Lower leg skin (tissue), 4 donors: ENCODE data around the gene TMEM123. TPM values are rescaled to one million over a fixed set of nuclear protein-coding genes. Genes with fewer than 3 reads are reported as not detected.
"Not testable (repeated sequence)": the region's sequence is repeated elsewhere in the genome, so short reads cannot be mapped to it uniquely, and the experiment has no call there.

Experiments
- DNase-seq, 2 donors: peaks; one replicate each; pipeline ENCODE4 v3.0.0-alpha.2; 2019; ENCODE audit warnings: low spot score in 2 of 2
- H3K4me3 ChIP-seq: fragments of 200-600 bp; sonication (generic); 2 replicates; pipeline ENCODE4 v1.5.1; 2017; ENCODE audit warnings: mild to moderate bottlenecking, low read depth; ENCODE audit not compliant: poor library complexity, severe bottlenecking
- POLR2A ChIP-seq, 2 donors: fragments of 450-650 bp; IDR thresholded peaks; one replicate each; pipeline ENCODE4 v1.6.1; 2016 to 2017; ENCODE audit warnings: antibody characterized with exemption in 2 of 2, mild to moderate bottlenecking in 1 of 2, moderate library complexity in 1 of 2
- WGBS, 2 donors: methylation state at CpG; one replicate each; pipeline ENCODE4 v1.1.5; 2018; 5-methylcytosine and 5-hydroxymethylcytosine counted together
- intact Hi-C: fragments of 100-400 bp; cut with DNase I; formaldehyde crosslinking; loops from one replicate; pipeline ENCODE4 v1.15.0; 2023; ENCODE audit warnings: low total_unique reads
- total RNA-seq, 4 donors: library from RNA; depleted of rRNA; stranded (reverse); fragments of >200 nt; gene quantifications; one replicate each; pipeline ENCODE4 v1.1.0, GENCODE V29; 2016
- TF ChIP-seq, protein P1 (sequence below), 3 donors: fragments of 450-650 bp; IDR thresholded peaks; one replicate each; pipeline ENCODE4 v1.5.1; 2016; ENCODE audit warnings: antibody characterized with exemption in 3 of 3, mild to moderate bottlenecking in 3 of 3, moderate library complexity in 2 of 3

Gene TMEM123
- total RNA-seq, 4 donors from 2014 or later = 158 to 250 (median 206) TPM

DNA sequence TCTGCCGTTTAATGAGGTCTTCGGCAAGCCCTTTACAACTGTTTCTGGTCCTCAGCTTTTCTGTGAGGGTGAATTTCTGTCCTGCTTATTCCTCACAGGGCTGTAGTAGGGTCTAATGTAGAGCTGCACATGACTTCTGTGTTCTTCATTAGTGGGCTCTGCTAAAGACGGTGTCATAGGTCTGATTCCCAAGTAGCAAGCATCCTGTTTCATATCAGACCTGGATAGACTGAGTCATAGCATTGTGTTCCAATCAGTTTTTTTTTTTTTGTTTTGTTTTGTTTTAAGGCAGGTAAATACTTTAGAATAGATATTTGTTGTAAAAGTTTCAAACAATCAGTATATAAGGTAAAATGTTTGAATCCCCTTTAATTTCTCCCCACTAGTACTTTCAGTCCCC lies 70.2 kb downstream of the TMEM123 start:
- H3K4me3 ChIP-seq = no peak overlapping the region
- TF ChIP-seq POLR2A (IDR thresholded peaks at IDR 0.05) = no peak
- TF ChIP-seq, protein P1, sequence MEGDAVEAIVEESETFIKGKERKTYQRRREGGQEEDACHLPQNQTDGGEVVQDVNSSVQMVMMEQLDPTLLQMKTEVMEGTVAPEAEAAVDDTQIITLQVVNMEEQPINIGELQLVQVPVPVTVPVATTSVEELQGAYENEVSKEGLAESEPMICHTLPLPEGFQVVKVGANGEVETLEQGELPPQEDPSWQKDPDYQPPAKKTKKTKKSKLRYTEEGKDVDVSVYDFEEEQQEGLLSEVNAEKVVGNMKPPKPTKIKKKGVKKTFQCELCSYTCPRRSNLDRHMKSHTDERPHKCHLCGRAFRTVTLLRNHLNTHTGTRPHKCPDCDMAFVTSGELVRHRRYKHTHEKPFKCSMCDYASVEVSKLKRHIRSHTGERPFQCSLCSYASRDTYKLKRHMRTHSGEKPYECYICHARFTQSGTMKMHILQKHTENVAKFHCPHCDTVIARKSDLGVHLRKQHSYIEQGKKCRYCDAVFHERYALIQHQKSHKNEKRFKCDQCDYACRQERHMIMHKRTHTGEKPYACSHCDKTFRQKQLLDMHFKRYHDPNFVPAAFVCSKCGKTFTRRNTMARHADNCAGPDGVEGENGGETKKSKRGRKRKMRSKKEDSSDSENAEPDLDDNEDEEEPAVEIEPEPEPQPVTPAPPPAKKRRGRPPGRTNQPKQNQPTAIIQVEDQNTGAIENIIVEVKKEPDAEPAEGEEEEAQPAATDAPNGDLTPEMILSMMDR (IDR thresholded peaks at IDR 0.05) = no peak
- intact Hi-C loops = no loop called here
- 92% methylated on average over 3 of the region's 3 CpGs for WGBS, 2 donors
- no peak for DNase-seq

DNA sequence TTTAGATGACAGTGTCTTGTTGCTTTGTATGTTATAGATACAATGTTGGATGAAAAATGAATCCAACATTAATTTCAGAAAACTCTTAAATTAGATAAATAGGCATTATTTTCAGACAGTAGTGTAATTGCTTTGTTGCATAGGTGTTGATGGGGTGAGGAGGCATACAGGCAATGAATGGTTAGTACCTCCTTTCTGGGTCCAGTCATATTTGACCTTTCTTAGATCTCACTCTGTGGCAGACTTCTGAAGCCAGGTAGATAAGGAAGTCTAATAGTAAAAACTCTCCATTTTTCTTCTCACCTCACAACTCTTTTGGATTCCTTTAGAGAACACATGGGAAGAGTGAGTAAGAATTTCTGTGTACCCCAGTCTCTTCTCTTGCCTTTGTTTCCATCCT lies 73.7 kb downstream of the TMEM123 start:
- intact Hi-C loops = no loop called here
- no peak for DNase-seq
- H3K4me3 ChIP-seq = no peak overlapping the region
- no peak for TF ChIP-seq POLR2A (IDR thresholded peaks at IDR 0.05)
- TF ChIP-seq, protein P1 (IDR thresholded peaks at IDR 0.05) = no peak

DNA sequence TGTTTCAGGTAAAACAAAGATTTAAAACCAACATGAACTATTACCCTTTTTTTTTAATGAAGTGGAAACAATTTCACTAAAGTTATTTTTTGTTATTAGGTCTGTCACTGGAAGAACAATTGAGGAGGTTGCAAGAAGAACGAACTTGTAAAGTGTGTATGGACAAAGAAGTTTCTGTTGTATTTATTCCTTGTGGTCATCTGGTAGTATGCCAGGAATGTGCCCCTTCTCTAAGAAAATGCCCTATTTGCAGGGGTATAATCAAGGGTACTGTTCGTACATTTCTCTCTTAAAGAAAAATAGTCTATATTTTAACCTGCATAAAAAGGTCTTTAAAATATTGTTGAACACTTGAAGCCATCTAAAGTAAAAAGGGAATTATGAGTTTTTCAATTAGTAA lies 74.7 kb downstream of the TMEM123 start:
- 74 to 81% methylated on average over 2 of the region's 2 CpGs for WGBS, 2 donors
- no peak overlapping the region for H3K4me3 ChIP-seq
- TF ChIP-seq POLR2A (IDR thresholded peaks at IDR 0.05) = no peak
- TF ChIP-seq, protein P1 (IDR thresholded peaks at IDR 0.05) = no peak
- DNase-seq = no peak
- intact Hi-C loops = no loop called here

DNA sequence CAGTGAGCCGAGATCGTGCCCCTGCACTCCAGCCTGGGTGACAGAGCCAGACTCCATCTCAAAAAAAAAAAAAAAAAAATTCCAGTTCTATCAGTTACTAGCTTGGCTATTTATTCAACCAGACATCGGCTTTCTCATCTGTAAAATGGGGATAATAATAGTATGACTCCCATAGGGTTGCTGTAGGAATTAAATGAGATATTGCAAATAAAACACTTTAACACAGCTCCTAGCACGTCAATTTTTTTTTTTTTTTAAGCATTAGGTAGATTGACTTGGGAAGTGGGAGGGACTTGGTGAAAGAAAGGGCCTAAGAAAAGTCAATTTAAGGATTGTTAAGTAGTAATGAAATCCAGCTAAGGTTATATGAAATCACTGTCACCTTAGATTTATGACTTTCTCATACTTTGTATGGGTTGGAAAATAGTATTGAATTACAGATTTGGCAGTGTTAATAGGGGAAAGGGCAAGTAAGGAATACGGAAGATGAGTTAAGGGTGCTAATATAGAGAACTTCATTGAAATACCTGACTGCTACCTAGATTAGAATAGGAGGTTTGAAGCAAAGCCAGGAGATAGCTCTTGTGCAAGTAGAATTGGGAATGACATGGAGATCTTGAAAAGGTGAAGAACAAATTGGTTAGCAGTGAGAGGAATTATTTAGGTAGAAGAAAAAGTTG lies 76.7 kb downstream of the TMEM123 start:
- WGBS, 2 donors = 86 to 92% methylated on average over 5 of the region's 5 CpGs
- no peak for TF ChIP-seq POLR2A (IDR thresholded peaks at IDR 0.05)
- TF ChIP-seq, protein P1 (IDR thresholded peaks at IDR 0.05) = no peak
- no peak overlapping the region for H3K4me3 ChIP-seq
- intact Hi-C loops = no loop called here
- no peak for DNase-seq

DNA sequence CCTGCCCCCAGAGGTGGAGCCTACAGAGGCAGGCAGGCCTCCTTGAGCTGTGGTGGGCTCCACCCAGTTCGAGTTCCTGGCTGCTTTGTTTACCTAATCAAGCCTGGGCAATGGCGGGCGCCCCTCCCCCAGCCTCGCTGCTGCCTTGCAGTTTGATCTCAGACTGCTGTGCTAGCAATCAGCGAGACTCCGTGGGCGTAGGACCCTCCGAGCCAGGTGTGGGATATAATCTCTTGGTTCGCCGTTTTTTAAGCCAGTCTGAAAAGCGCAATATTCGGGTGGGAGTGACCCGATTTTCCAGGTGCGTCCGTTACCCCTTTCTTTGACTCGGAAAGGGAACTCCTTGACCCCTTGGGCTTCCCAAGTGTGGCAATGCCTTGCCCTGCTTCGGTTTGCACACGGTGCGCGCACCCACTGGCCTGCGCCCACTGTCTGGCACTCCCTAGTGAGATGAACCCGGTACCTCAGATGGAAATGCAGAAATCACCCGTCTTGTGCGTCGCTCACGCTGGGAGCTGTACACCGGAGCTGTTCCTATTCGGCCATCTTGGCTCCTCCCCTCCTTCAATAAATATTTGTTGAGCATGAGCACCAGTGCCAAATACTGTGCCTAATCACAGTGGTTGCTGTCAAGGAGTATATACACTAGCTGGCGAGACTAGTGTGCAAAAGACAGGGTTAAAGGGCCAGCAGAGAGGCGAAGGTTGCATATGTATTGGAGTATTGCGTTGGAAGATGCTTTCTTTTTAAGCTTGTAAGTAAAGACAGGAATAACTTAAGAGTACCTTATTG lies 77.7 kb downstream of the TMEM123 start:
- 92% methylated on average over 27 to 31 of the region's 31 CpGs for WGBS, 2 donors
- DNase-seq, intact Hi-C loops, H3K4me3 ChIP-seq: not testable (repeated sequence)

DNA sequence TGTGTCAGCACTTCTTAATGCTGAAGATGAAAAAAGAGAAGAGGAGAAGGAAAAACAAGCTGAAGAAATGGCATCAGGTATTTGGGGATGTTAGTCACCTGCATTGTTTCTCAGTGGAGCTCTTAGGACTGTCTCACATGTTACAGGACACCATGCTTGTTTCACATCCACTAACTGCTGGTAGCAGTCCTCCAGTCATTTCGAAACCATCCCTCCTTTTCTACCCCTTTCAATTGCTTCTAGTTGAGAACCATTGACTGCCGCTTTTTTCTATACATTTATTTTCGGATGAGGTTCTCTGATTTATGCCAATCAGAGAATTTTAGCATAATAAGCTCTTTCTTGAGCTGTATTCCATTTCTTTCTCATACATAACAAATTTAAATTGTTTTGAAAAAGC lies 84.1 kb downstream of the TMEM123 start:
- WGBS, 2 donors = 90 to 99% methylated on average over 3 of the region's 3 CpGs
- H3K4me3 ChIP-seq = no peak overlapping the region
- no peak for TF ChIP-seq POLR2A (IDR thresholded peaks at IDR 0.05)
- TF ChIP-seq, protein P1 (IDR thresholded peaks at IDR 0.05) = no peak
- intact Hi-C loops = no loop called here
- DNase-seq = no peak
